ENCODE results near the gene TCTN2.

Gene TCTN2

DNA sequence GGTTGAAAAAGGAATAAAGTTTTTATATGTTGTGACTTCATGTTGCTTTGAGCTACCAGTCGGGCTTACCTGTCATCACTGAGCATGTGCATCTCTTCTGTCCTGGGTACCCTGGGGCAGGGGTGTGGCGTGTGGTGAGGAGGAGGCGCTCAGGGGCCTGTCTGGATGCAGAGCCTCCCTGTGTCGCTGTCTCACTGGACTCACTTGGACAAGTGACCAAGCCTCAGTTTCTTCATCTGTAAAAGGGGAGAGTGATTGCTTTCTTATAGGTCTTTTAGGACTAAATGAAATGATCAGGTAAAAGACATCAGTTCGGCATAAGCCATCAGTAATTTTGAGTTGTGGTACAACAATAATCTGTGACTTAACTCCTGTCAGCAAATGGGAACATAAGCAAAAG lies 63.4 kb downstream of the TCTN2 start:
- in situ Hi-C loops (cut with HindIII; ENCODE audit: low sequenced_read_pairs) = no loop called here

DNA sequence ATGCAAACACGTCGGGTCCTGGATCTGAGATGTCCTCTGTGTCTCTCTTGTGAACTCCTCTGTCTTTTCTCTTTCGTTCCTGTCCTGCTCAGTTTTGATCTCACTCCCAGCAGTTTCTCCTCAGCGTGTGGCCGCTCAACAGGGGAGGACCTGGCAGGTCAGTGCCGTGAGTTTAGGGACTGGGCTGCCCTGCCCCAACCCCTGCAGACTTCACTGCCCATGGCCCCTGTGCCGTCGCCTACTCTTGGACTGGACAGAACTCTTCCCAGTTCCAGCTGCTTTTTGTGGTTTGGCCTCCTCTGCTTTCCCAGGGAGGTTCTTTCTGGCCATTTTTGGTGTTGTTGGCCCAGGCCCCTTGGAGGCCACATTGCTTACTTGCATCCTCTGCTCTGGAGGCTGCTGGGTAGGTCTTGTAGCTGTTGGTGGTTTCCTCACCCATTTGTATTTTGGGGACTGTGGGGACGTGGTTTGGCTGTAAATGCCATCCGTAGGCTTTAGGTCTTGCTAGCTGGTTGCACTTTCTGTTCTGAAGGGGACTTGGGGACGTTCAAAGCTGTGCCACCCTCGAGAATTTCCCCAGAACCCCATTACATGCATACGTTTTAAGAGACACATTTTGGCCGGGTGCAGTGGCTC lies 71.1 kb downstream of the TCTN2 start:
- in situ Hi-C loops (cut with HindIII; ENCODE audit: low sequenced_read_pairs) = no loop called here

DNA sequence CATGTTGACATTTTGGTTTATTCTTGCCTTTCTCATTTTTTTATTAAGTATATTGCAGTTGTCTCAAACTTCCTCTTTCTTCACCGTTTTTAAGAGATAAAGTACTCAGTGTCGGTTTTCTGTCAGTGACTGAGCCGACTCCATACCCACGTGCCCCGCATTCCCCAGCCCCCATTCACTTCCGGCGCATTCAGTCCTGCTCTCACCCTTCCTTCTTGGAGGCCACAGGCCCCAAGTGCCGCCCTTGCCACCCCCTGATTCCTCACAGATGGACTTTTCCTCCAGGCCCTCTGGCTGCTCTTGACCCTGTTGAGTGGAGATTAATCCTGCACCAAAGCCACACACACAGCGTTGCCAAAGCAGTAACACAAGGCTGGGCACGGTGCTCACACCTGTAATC lies 72.1 kb downstream of the TCTN2 start:
- in situ Hi-C loops (cut with HindIII; ENCODE audit: low sequenced_read_pairs) = no loop called here

DNA sequence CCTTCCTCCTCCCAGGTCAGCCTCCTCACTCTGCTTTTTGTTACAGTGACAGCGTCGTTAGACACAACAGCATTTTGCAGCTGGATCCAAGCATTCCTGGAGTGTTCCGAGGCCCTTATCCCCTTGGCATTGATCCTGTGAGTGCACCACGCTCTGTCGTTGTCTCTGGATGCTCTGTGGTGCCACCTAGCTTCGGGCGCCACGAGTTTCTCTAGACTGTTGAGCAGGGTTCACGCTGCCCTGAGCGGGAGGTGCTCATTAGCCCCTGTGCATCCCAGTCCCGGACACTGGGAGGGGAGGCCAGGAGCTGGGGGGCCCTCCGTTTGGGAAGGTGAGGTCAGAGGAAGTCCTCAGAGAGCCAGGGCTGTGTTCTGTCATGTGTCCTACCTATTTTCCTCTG lies 73.9 kb downstream of the TCTN2 start:
- in situ Hi-C loops (cut with HindIII; ENCODE audit: low sequenced_read_pairs) = no loop called here

DNA sequence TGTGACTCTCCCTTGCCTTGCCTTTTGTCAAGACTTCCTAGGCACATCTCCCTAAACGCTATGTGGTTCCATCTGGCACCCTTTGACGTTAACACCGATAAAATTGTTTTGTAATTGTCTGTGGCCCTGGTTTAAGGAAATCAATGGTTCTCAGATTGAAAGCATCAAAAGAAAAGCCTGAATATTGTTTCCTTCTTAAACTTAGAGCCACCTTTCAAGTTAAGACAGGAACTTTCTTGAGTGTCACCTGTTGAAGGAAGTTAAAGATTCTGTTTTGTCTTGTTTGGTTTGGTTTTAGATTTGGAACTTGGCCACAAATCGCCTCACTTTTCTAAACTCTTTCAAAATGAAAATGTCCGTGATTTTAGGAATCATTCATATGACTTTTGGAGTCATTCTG lies 76.4 kb downstream of the TCTN2 start:
- in situ Hi-C loops (cut with HindIII; ENCODE audit: low sequenced_read_pairs) = no loop called here

DNA sequence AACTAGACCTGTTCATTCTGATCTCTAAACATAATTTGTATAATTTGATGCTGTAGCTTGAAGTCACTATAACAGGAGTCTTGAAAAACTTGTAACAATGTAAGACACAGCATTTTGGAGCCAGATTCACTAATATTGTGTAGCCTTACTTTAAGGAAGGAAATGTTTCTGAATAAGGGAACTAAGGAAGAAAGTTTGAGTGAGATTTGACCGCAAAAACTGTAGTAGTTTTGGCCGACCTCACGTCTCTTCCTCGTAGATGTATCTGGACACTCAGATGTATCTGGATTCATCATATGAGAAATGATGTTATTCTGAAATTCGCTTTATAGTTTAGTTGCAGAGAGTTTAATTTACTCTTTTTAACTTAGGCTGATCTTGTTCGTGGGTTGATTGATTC lies 77.2 kb downstream of the TCTN2 start:
- in situ Hi-C loops (cut with HindIII; ENCODE audit: low sequenced_read_pairs) = no loop called here

DNA sequence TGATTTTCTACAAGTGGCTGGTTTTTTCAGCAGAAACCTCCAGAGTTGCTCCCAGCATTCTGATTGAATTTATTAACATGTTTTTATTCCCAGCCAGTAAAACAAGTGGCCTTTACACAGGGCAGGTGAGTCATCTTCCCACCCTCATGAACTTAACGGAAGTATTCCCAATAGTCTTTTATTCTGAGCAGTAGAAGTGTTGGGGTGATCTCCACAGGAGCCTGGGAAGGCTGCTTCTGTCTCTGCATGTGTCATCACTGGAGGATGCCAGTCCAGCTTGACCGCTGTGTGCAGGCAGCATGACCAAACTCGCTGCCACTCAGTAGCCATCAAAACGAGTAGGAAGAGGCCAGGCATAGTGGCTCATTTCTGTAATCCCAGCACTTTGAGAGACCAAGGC lies 77.7 kb downstream of the TCTN2 start:
- in situ Hi-C loops (cut with HindIII; ENCODE audit: low sequenced_read_pairs) = no loop called here

DNA sequence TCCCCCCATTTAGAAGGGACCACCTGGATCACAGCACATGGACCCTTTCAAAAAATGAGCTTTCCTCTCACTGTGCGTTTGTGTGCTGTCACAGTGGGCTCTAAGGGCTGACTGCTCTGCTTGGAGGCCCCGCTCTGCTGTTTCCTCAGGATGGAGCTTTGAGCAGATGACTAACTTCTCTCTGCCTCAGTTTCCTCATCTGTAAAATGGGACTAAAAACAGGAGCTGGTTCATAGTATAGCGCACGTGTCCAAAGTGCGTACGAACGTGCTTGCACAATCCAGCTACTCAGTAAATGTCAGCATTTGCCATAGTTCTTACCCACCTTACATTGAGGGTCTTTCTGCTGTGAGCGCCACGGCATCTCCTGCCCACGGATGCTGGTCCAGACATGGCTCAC lies 78.4 kb downstream of the TCTN2 start:
- in situ Hi-C loops (cut with HindIII; ENCODE audit: low sequenced_read_pairs) = no loop called here

DNA sequence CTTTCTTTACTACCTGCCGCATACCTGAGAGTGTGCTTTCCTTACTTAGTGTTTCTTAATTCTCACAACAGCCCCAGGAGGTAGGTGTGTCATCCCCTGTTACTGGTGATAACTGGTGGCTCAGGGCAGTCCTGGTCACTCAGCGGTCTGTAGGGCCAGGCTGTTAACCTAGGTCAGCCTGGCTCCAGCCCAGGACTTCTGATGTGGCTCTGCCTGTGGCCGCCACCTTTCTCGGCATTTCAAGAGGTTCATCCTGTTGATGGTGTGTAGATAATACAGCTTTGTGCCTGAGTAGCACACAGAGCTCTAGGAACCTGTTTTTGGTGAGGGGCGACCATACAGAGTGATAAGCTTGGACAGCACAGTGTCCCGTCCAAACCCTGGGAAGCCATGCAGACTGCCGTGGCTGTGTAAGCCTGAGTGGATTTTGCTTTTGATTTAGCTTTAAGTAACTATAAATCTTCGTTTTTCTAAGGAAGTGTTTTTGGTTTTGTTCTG lies 79.3 kb downstream of the TCTN2 start:
- in situ Hi-C loops (cut with HindIII; ENCODE audit: low sequenced_read_pairs) = no loop called here

DNA sequence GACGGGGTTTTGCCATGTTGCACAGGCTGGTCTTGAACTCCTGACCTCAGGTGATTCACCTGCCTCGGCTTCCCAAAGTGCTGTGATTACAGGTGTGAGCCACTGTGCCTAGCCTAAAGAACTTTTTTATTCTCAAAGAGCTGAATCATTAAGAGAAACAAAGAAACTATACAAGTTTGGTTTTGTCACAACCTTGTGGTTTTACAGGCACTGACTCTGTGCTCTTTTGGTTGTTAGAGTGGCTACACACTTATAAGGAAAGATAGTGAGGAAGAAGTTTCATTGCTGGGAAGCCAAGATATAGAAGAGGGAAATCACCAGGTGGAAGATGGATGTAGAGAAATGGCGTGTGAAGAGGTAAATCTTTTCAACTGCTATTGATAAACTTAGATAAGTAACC lies 81.1 kb downstream of the TCTN2 start:
- in situ Hi-C loops (cut with HindIII; ENCODE audit: low sequenced_read_pairs) = no loop called here

DNA sequence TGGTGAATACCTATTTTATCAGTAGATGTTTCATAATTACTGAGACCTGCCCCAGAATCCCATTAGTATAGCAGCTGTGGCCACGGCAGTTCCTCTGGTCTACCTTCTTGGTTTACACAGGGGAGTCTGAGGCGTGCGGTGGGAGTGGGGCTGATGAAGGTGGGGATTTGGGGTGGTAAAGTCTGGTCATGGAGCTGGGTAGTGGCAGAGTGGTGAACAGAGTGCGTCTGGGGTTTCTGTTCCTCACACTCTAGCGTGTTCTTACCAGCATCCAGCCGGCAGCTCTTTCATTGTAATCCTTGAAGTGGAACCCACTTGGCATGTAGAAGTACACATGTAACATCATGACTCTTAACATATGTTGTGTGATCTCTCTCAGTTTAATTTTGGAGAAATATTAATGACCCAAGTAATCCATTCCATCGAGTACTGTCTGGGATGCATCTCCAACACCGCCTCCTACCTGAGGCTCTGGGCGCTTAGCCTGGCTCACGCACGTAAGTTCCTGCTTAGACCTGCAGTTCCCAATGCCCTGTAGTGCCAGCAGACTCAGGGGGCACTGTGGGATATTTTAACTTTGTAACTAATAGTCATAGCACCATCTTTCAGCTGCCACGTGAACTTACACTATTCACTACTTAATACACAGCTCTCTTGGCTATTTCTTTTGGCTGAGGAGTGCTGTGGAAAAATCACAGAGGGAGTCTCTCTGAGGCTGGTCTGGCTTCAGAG lies 83.3 kb downstream of the TCTN2 start:
- in situ Hi-C loops (cut with HindIII; ENCODE audit: low sequenced_read_pairs) = no loop called here

DNA sequence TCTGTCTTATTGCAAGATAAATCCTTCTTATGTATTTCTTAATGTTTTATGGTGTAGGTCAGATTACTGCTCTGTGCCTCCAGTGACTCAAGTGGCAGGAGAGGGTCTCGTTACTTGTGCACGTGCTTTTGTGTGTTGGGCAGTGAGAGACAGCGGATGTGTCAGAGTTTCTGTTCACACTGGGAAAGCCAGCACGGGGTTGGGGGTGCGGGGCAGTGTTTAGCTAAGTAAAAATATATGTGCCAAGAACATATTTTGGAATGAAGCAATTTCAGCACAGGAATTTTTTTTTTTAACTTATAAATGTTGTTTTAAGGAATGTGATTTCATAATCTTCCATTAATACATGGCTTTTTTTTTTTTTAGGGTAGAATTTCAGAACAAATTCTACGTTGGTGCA lies 86.6 kb downstream of the TCTN2 start:
- in situ Hi-C loops (cut with HindIII; ENCODE audit: low sequenced_read_pairs) = no loop called here
